HG03025 (cell line): Measurements from ENCODE around the gene PTPRG.

ENCODE experiments used
- ATAC-seq: cut with Tn5 transposase; IDR thresholded peaks from one replicate; pipeline ENCODE4 v1.9.1; 2021; ENCODE audit warnings: mild to moderate bottlenecking, moderate library complexity; ENCODE audit not compliant: unreplicated experiment, low FRiP score

The PTPRG gene

DNA sequence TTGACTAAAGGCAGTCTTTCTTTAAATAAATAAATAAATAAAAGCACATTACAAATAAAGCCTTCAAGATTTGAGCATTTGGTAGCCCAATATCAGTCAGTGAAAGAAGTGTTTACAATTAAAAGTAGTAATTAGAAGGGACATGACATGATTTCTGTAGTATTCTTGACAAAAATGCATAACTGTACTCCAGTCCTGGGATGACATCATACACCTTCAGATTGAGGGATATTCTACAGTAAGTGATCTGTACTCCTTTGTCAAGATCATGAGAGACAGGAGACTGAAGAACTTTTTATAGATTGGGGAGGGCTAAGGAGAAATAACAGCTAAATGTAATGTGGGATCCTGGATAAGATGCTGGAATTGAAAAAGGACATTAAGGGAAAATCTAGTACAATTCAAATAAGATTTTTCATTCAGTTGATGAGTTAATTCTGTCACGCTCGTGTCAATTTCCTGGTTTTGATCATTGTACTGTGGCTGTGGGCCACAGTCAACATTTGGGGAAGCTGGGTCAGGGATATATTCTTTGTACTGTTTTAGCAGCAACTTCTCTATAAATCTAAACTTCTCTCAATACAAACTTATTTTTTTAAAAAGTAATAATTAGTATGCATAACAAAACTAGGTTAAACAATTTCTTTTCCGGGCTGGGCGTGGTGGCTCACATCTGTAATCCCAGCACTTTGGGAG lies 314.8 kb downstream of the PTPRG start:
- no peak for ATAC-seq

DNA sequence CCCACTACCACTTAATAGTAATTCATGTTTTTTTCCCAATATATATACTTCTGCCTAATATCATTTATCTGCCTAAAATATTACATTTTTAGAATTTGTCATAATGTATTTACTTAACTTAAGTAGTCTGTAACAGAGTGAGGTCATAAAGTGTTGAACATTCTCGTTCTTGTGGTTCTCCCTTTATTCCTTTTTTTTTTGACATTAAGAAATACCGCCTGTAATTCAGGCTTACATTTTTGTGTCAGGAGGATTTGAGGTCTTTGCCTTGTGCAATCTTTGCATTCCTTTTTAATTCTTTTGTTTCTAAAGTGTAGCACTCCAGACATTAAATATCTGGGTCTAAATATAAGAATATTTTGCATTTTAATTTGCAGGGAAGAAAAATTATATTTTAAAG lies 315.4 kb downstream of the PTPRG start:
- ATAC-seq = no peak

DNA sequence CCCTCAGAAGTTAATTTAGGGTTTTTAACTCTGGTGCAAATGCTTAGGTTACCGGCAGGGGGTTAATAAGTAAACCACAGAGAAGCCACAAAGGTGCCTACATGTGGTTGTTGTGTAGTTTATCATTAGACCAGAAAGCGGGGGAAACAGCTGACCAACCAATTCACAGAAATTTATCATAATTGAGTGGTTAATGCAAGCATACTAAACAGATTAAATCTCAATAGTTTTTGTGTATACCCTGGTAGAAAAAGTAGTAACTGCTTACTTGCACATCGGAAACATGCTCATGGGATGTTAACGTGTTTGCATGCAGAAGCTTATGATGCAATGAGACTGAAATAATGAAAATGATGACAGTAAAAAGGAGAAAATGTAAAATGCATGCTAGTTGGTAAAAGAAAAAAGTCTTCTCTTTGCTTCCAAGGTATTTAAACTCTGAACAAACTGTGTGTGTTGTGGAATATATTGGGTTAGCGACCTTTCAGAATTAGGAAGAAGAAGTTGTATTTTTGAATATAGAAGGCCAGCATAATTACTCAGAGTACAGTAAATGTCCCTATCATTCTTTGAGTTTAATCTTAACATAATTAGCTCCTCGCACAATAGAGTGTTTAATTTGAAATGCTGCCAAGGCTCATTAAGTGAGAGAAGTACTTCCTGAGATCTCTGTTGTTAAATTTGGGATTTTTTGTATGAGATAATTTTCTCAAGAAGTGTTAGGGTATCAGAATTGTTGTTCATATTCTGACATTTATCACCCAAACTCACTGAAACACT lies 316.2 kb downstream of the PTPRG start:
- peak; percentile 69 for ATAC-seq

DNA sequence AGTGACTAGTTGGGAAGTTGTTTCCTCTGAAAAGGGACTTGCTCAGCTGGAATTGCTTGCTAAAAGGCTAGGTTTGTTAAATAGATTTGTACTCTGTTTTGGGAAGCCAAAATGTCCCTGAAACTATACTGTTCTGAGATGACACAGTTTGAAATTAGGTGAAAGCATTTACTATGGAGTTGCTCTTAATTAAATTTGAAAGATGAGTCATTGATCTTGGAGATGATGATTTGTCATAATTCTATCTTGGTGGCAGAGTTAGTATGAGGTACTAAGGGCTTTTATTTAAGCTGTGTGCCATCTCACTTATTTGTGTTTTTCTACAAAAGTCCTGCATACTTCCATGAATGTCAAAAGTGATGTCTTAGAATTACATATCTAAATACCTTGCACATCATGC lies 320.9 kb downstream of the PTPRG start:
- ATAC-seq = no peak

DNA sequence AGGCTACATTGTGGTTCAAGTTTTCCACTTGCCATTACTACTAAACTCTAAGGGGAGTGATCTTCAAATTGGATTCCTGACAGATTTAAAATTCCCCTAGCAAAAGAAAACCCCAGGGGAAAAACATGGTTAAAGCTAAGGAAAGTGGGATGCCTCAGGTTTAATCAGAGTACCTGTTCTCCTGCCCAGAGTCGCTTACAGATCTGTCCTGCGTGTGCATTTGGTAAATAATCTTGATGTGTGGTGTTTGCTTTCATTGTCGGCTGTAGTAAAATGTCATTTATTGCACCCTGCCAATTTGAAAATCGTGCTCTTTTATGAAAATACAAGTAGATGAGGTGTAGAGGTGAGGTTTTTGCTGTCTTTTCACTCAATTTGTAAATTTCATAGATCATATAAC lies 323.4 kb downstream of the PTPRG start:
- ATAC-seq = no peak

DNA sequence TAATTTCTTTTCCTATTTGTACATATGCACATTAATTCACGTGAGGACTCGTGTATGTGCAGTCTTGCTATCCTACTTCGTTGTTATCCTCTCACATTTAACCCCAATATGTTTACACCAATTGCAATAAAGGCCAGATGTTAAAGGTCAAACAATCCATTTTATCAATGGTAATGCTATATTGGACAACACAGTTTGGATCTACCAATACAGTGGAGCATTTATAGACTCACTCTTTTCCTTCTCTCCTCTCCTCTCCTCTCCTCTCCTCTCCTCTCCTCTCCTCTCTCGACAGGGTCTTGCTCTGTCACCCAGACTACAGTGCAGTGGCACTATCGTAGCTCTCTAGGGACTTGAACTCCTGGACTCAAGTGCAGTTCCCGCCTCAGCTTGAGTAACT lies 324.0 kb downstream of the PTPRG start:
- no peak for ATAC-seq

DNA sequence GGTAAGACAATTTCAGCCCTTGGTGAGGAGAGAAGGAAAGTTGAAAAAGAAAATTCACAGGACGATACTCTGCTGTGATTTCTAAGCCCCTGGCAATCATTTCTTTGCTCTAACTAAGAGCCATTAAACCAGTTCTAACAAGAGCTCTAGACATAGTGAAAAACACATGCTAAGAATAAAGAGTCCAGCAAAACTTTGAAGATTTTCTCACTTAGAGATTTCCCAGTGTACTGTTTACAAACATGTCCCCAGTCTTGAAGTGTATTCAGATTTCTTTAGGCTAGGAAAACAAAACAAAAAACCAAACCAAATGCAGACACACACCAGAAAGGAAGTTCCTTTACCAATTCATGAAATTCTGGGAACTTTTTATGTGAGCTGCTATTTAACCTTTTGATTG lies 325.8 kb downstream of the PTPRG start:
- no peak for ATAC-seq

DNA sequence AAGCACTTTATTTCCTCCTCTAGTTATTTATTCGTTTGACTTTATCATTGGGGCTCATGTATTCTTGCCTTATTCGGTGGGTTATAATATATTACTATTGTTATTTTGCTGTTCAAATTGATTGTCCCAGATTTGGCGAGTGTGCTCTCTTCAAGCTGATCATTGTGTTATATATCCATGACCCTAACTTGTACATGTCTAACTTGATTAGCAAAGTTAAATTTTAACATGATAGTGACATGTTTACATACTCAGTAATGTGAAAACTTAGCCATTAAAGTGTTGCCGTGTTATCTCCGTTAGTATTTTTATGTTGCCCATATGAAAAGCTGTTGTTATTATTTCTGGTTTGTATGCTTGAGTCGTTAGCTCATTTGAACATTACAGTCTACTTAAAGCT lies 327.9 kb downstream of the PTPRG start:
- ATAC-seq = no peak

DNA sequence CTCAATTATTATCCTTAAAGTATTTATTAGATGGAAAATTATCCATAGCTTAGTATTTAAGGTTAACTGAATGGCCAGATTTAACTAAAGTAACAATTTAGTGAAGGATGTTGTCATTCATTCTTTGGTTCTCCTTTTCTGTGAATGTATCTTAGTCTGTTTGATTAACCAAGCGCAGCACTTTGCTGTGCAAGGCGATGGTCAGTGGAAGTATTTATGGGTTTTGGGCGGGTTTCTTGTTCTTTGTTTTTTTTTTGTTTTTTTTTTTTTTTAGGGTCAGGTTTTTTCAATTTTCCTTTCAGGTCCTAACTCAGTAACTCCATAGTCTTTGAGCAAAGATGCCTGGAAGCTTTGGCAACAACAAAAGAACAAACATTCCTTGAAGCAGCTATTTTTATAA lies 328.8 kb downstream of the PTPRG start:
- no peak for ATAC-seq

DNA sequence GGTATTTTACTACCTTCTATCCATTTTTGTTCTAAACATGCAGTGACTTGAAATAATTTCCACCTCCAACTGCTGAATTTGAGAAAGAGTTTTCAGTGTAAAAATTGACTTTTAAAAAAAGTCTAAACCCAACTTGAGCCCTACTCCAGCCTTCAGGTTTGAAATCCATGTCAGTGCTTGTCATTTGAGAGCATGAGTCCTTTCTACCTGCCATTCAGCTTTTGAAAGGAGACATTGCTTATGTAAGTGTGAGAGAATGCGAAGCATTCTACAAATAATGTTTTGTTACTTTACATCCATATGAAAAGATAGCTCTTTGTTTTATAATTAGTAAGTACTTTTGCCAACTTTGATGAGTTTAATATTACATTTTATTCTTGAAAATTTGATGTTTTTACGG lies 329.2 kb downstream of the PTPRG start:
- ATAC-seq = no peak

DNA sequence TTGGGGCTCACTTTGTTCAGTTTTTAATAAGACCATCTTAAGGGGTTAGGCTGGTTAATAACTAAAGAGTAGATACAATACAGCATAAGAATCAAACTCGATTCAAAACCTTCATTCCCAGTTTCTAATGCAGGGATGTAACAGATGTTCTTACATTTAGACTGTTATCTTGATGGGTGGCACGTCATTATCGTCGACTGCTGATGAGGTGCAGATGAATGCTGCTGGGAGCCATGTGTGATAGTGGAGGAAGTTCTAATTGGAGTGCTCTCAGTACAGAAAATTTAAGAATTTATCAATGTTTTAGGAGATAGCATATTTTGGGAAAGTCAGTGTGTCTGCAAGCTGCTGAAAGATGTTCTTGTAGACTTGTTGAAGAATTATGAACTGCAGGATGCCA lies 331.5 kb downstream of the PTPRG start:
- ATAC-seq = no peak

DNA sequence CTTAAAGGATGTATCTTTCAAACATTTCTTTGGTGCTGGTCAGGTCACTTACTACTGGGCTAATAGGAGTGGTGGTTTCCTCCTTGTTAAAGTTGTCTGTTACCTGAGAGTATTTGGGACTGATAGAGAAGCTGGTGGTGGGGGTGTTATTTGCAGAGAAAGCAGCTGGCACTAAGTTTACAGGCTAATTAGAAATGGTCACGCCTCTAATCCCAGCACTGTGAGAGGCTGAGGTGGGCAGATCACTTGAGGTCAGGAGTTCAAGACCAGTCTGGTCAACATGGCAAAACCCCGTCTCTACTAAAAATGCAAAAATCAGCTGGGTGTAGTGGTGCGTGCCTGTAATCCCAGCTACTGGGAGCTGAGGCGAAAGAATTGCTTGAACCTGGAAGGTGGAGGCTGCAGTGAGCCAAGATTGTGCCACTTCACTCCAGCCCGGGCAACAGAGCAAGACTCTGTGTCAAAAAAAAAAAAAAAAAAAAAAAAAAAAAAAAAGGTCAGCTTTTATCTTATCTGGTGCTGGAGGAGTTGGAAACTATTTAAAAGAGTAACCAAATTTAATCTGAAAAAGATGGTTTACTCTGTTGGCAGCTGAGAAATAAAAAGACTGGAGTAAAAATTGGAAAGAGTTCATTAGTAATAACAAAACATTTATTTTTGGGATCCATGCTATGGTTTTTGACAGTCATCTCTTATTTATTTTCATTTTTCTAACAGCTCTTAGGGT lies 332.6 kb downstream of the PTPRG start:
- no peak for ATAC-seq

DNA sequence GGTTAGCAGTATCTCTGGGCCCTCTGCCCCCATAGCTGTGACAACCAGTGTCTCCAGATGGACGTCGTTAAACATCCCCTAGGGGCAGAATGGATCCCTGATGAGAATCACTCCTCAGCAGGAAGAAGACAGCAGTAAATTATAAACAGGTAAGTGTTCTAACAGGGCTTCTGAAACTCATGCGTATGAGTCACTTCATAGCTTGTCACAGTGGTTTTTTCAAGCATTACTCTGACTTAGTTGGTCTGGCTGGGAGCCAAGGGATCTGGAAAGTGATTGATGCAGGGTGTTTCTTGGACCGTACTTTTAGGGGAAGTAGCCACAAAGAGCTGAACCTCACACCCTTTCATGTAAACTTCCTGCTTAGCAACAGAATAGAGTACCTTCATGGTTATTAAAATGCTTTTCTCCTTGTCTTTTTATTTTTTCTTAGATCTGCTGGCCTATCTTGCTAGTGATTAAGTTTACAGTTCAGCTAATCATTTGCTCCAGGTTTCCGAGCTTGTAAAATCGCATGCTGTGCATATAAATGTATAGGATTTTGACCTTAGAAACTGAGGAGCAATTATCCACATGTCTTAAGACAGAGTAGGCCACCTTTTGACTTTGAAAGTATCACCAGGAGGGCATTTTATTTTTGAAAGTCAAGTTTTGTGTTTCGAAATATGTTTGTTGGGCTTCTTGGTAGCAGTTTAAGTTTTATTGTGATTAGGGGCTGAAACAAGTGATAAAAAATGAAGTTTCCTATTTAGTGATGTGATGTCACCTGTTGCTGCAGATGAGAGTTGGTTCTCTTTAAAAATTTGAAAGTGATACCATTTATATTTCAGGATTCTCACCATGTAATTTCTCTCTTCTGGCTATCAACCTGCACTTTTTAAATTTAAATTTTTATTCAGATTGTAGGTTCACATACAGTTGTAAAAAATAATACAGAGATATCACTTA lies 333.9 kb downstream of the PTPRG start:
- ATAC-seq = peak; percentile 90

DNA sequence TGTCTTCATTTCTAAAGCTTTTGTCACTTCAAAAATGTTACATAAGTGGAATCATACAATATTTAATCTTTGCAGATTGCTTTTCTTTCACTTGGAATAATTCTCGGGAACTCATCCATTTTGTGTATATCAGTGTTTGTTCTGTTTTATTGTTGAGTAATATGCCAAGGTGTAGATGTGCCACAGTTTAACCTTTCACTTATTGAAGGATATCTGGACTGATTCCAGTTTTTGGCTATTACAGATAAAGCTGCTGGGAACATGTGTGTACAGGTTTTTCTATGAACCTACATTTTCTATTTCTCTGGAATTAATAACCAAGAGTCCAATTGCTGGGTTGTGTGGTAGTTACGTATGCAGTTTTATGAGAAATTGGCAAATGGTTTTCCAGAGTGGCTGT lies 334.9 kb downstream of the PTPRG start:
- ATAC-seq = no peak

DNA sequence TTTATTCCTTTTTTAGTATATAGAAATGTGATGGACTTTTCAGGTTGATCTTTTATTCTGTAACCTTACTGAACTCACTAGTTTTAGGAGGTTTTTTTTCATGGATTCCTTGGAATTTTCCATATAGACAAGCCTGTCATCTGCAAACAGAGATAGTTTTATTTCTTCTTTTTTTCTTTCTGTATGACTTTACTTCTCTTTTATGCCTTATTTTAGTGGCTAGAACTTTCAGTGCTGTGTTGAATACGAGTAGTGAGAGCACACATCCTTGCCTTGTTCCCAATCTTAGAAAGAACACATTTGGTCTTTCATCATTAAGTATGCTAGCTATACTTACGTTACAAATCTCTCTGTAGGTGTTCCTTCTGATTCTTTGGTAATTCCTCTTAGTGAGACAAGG lies 336.5 kb downstream of the PTPRG start:
- ATAC-seq = no peak

DNA sequence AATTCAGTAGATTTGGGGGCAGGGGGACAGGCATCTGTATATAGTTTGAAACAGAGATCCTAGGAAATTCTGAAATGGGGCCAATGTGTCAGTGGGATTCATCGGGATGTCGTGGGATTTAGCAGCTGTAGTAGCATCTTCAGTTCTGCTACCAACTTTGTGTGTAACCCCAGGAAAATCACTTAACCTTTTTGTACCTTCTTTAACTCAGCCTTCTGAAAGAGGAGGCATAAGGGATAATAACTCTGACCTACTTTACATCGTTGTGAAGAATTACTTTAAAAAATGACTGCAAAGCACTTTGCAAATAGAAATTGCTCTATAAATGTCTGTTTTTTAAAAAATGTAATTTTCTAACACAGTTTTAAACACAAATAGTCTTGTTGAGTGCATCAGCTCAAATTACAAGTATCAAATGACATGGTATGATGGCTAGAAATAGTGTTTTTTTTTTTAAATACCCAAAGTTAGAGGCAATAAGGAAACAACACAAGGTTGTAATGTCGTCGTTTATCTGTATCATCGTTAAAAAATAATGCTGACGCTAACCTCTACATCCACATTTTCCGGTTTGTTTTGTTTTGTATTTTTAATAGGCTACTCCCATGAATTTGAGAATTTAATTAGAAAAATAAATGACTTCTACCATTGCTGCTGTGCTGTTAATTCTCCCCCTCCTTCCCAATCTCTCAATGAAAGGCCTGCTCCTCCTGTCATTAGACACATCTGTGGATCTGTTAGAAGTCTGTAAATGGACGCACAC lies 338.5 kb downstream of the PTPRG start:
- no peak for ATAC-seq

DNA sequence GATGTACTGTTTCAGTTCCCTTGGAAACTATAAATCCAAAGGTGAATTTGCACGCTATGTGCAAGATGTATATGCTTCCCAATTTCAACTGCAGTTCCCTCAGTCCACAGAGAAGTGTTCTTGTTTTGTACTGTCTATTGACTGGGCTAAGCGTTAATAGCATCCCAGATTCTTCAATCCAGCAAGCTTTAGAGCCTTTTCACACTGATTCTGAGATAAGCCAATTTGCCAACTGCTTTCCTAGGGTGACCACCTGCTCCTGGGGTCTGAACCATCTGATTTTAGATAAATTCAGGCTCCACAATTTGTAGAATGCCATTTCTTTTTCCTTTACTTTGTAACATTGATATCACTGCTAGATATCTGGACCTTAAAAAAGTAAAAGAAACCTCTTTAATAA lies 340.1 kb downstream of the PTPRG start:
- no peak for ATAC-seq

DNA sequence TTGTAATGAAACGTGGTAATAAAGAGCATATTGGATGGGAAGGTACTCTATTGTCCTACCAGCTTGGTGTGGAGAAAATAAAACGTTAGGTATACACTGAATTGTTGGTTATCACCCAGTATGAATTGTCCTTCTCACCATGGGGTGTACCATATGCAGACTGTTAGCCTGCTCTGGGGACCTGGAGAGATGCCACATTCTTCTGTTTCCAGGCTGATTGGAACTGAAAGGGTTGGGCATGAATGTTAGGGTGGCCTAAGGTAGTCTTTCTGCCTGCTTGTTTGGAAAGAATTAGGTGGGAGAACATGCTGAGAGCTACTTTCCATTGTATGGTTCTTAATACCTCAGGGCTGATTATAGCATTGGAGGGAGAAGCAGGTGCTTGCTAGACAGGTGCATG lies 340.6 kb downstream of the PTPRG start:
- ATAC-seq = no peak

DNA sequence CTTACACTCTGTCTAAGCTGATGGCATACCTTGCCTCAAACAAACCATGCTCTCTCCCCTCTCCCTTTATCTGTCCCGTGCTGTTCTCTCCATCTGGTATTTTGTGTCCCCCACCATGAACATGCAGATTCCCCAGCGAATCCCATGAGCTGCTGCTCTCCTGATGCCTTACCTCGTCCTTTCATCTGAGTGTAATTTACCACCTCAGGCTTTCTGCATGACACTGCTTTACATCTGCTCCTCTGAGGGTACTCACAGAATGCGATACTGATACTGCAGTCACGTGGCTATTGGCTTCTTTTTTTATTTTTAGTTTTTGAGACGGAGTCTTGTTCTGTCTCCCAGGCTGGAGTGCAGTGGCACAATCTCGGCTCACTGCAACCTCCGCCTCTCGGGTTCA lies 341.7 kb downstream of the PTPRG start:
- no peak for ATAC-seq
